Measurements from ENCODE around the gene RELN. TPM values are rescaled to one million over a fixed set of nuclear protein-coding genes. Genes with fewer than 3 reads are reported as not detected.

Gene RELN
- total RNA-seq, 1 donor from 2014 or later: 17.5 TPM

- Mint-ChIP-seq H3K27me3 (peaks cover 3% of the 10 kb centered on the region), H3K36me3 (no peaks in the 10 kb centered on the region), H3K9me3 (no peaks in the 10 kb centered on the region), H3K27ac (no peak overlapping the region), H3K4me3 (no peak overlapping the region), H3K4me1 (ENCODE audit: unreplicated experiment) (no peaks in the 10 kb centered on the region)
- no peak for DNase-seq (ENCODE audit: extremely low spot score, unreplicated experiment)
- TF ChIP-seq CTCF (conservative IDR thresholded peaks at IDR 0.05): no peak
Observed at GRCh38 chr7:104012835-104013234, 23.4 kb upstream of the RELN start.

GRCh38 chr7:104011829-104012228, 22.4 kb upstream of the RELN start:
- no peak for DNase-seq (ENCODE audit: extremely low spot score, unreplicated experiment)
- H3K27me3 Mint-ChIP-seq: peaks cover 3% of the 10 kb centered on the region
- TF ChIP-seq CTCF (conservative IDR thresholded peaks at IDR 0.05): no peak
- no peak overlapping the region for H3K27ac Mint-ChIP-seq
- no peaks in the 10 kb centered on the region for H3K9me3 Mint-ChIP-seq
- H3K4me1 Mint-ChIP-seq (ENCODE audit: unreplicated experiment): no peaks in the 10 kb centered on the region
- no peak overlapping the region for H3K4me3 Mint-ChIP-seq
- no peaks in the 10 kb centered on the region for H3K36me3 Mint-ChIP-seq

- Mint-ChIP-seq H3K4me1 (ENCODE audit: unreplicated experiment) (no peaks in the 10 kb centered on the region), H3K4me3 (no peak overlapping the region), H3K27me3 (no peaks in the 10 kb centered on the region), H3K9me3 (no peaks in the 10 kb centered on the region), H3K36me3 (no peaks in the 10 kb centered on the region), H3K27ac (no peak overlapping the region)
- TF ChIP-seq CTCF (conservative IDR thresholded peaks at IDR 0.05): no peak
- DNase-seq (ENCODE audit: extremely low spot score, unreplicated experiment): no peak
Observed at GRCh38 chr7:104010052-104010909, 20.8 kb upstream of the RELN start.

GRCh38 chr7:104008107-104008506, 18.6 kb upstream of the RELN start:
- DNase-seq (ENCODE audit: extremely low spot score, unreplicated experiment): no peak
- no peaks in the 10 kb centered on the region for H3K9me3 Mint-ChIP-seq
- no peaks in the 10 kb centered on the region for H3K36me3 Mint-ChIP-seq
- no peaks in the 10 kb centered on the region for H3K4me1 Mint-ChIP-seq (ENCODE audit: unreplicated experiment)
- no peak for TF ChIP-seq CTCF (conservative IDR thresholded peaks at IDR 0.05)
- no peak overlapping the region for H3K4me3 Mint-ChIP-seq
- peaks cover 2% of the 10 kb centered on the region for H3K27me3 Mint-ChIP-seq
- H3K27ac Mint-ChIP-seq: no peak overlapping the region

- no peak overlapping the region for H3K4me3 Mint-ChIP-seq
- no peak overlapping the region for H3K27ac Mint-ChIP-seq
- H3K9me3 Mint-ChIP-seq: no peaks in the 10 kb centered on the region
- peaks cover 4% of the 10 kb centered on the region for H3K27me3 Mint-ChIP-seq
- no peak for TF ChIP-seq CTCF (conservative IDR thresholded peaks at IDR 0.05)
- no peaks in the 10 kb centered on the region for H3K36me3 Mint-ChIP-seq
- no peak for DNase-seq (ENCODE audit: extremely low spot score, unreplicated experiment)
- H3K4me1 Mint-ChIP-seq (ENCODE audit: unreplicated experiment): no peaks in the 10 kb centered on the region
Observed at GRCh38 chr7:104007614-104008013, 18.2 kb upstream of the RELN start.

Data from type B pancreatic cell (in vitro differentiated cells).